Retinal pigment epithelial cell (primary cell): Measurements from ENCODE around the gene LRCOL1.

Source experiments
- DNase-seq: peaks from one replicate; pipeline ENCODE4 v3.0.0-alpha.2; 2010; ENCODE audit warnings: low read depth
- H3K4me3 ChIP-seq: 2 replicates; pipeline ENCODE4 v1.5.1; 2011; ENCODE audit warnings: mild to moderate bottlenecking, low read length, control low read depth, moderate library complexity
- CTCF ChIP-seq: conservative IDR thresholded peaks from 2 replicates; pipeline ENCODE4 v1.5.1; 2011; ENCODE audit warnings: low read depth, low read length, control low read depth, inconsistent platforms

The LRCOL1 gene

GRCh38 chr12:132575661-132576060 lies 34.7 kb downstream of the LRCOL1 start:
- DNase-seq = no peak
- H3K4me3 ChIP-seq = no peak overlapping the region
- TF ChIP-seq CTCF = no peak

- no peak for DNase-seq
- TF ChIP-seq CTCF = no peak
- no peak overlapping the region for H3K4me3 ChIP-seq
These were observed 35.9 kb downstream of the LRCOL1 start for GRCh38 chr12:132574271-132574996.

GRCh38 chr12:132572801-132573760 lies 37.3 kb downstream of the LRCOL1 start:
- no peak for DNase-seq
- no peak for TF ChIP-seq CTCF
- H3K4me3 ChIP-seq = no peak overlapping the region

- no peak for DNase-seq
- no peak overlapping the region for H3K4me3 ChIP-seq
- TF ChIP-seq CTCF = no peak
These were observed 38.3 kb downstream of the LRCOL1 start for GRCh38 chr12:132572106-132572505.

- H3K4me3 ChIP-seq = no peak overlapping the region
- no peak for DNase-seq
- TF ChIP-seq CTCF = no peak
These were observed 38.8 kb downstream of the LRCOL1 start for GRCh38 chr12:132571598-132571997.

- no peak for TF ChIP-seq CTCF
- no peak overlapping the region for H3K4me3 ChIP-seq
- no peak for DNase-seq
These were observed 39.3 kb downstream of the LRCOL1 start for GRCh38 chr12:132571051-132571450.
